ENCODE measurements around the gene OTUB1. TPM values are rescaled to one million over a fixed set of nuclear protein-coding genes. Genes with fewer than 3 reads are reported as not detected.

OTUB1 gene
- total and polyA plus RNA-seq, 8 donors: 33.6 to 161 (median 53.3) TPM

GRCh38 chr11:64017945-64018224 is 31.6 kb downstream of the OTUB1 start:
- Histone ChIP-seq H3K27me3 (no peaks in the 10 kb centered on the region), H3K4me1 (peaks cover 18 to 23% (median 21%) of the 10 kb centered on the region in 4 donors), H3K9me3 (no peaks in the 10 kb centered on the region), H3K27ac (no peak overlapping the region), H3K36me3 (no peaks in the 10 kb centered on the region), H3K4me3 (no peak overlapping the region)
- 37 to 72% (median 54%) methylated on average over 2 to 7 of the region's 7 CpGs for WGBS, 5 donors
- intact Hi-C loops (cut with DNase I; ENCODE audit: low total_unique reads): no loop called here
- TF ChIP-seq POLR2AphosphoS5 (IDR thresholded peaks at IDR 0.05) (no peak), POLR2A (IDR thresholded peaks at IDR 0.05) (no peak), EP300 (IDR thresholded peaks at IDR 0.05) (no peak)
- TF ChIP-seq, protein P1, sequence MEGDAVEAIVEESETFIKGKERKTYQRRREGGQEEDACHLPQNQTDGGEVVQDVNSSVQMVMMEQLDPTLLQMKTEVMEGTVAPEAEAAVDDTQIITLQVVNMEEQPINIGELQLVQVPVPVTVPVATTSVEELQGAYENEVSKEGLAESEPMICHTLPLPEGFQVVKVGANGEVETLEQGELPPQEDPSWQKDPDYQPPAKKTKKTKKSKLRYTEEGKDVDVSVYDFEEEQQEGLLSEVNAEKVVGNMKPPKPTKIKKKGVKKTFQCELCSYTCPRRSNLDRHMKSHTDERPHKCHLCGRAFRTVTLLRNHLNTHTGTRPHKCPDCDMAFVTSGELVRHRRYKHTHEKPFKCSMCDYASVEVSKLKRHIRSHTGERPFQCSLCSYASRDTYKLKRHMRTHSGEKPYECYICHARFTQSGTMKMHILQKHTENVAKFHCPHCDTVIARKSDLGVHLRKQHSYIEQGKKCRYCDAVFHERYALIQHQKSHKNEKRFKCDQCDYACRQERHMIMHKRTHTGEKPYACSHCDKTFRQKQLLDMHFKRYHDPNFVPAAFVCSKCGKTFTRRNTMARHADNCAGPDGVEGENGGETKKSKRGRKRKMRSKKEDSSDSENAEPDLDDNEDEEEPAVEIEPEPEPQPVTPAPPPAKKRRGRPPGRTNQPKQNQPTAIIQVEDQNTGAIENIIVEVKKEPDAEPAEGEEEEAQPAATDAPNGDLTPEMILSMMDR (IDR thresholded peaks at IDR 0.05): no peak
- no peak for DNase-seq

DNA sequence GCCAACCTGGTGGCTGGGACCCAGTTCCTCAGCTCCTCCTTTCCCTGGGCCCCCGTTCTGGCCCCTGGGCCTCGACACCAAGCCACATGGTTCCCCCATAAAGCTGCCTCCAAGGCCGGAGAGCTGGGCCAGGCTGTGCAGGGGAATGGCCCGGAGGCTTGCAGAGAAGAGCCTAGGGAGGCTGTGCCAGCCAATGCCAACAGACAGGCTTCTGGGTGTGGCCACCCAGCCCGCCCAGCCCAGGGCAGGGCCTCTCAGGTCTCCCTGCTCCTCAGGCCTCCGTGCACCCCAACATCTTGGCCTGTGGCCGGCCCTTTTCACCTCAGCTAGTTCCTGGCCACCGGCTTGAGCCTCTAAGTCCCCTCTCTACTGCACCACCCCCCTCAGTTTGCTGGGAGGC is 32.1 kb downstream of the OTUB1 start:
- Histone ChIP-seq H3K9me3 (no peaks in the 10 kb centered on the region), H3K4me3 (no peak overlapping the region), H3K27ac (no peak overlapping the region), H3K36me3 (no peaks in the 10 kb centered on the region), H3K4me1 (peaks cover 18 to 23% (median 21%) of the 10 kb centered on the region in 4 donors), H3K27me3 (no peaks in the 10 kb centered on the region)
- TF ChIP-seq, protein P1 (IDR thresholded peaks at IDR 0.05): no peak
- no peak for TF ChIP-seq EP300 (IDR thresholded peaks at IDR 0.05)
- TF ChIP-seq POLR2AphosphoS5 (IDR thresholded peaks at IDR 0.05): no peak
- no peak for TF ChIP-seq POLR2A (IDR thresholded peaks at IDR 0.05)
- DNase-seq: peak in 1 of 2 donors; percentile 39
- intact Hi-C loops (cut with DNase I; ENCODE audit: low total_unique reads): no loop called here
- 49 to 74% (median 60%) methylated on average over 4 to 8 of the region's 8 CpGs for WGBS, 5 donors

GRCh38 chr11:64019106-64020037 is 33.1 kb downstream of the OTUB1 start:
- Histone ChIP-seq H3K4me3 (no peak overlapping the region), H3K36me3 (no peaks in the 10 kb centered on the region), H3K27ac (peak overlapping the region in 2 of 5 donors; percentile 5 to 14), H3K9me3 (no peaks in the 10 kb centered on the region), H3K4me1 (peaks cover 18 to 23% (median 21%) of the 10 kb centered on the region in 4 donors), H3K27me3 (no peaks in the 10 kb centered on the region)
- DNase-seq: peak; percentile 63 to 72
- intact Hi-C loops (cut with DNase I; ENCODE audit: low total_unique reads): no loop called here
- WGBS, 5 donors: 51 to 63% (median 59%) methylated on average over 23 to 27 of the region's 27 CpGs
- TF ChIP-seq, protein P1 (IDR thresholded peaks at IDR 0.05): no peak
- TF ChIP-seq EP300 (IDR thresholded peaks at IDR 0.05) (no peak), POLR2A (IDR thresholded peaks at IDR 0.05) (no peak), POLR2AphosphoS5 (IDR thresholded peaks at IDR 0.05) (no peak)

GRCh38 chr11:64020976-64021756 is 34.9 kb downstream of the OTUB1 start:
- H3K36me3 ChIP-seq: no peaks in the 10 kb centered on the region
- no peaks in the 10 kb centered on the region for H3K9me3 ChIP-seq
- H3K4me3 ChIP-seq: no peak overlapping the region
- peak; percentile 40 to 67 for DNase-seq
- H3K4me1 ChIP-seq: peaks cover 18 to 23% (median 21%) of the 10 kb centered on the region in 4 donors
- peak overlapping the region in 1 of 5 donors; percentile 24 for H3K27ac ChIP-seq
- H3K27me3 ChIP-seq: no peaks in the 10 kb centered on the region
- WGBS, 5 donors: 61 to 77% (median 72%) methylated on average over 11 to 22 of the region's 22 CpGs
- no peak for TF ChIP-seq EP300 (IDR thresholded peaks at IDR 0.05)
- TF ChIP-seq, protein P1 (IDR thresholded peaks at IDR 0.05): no peak
- no peak for TF ChIP-seq POLR2A (IDR thresholded peaks at IDR 0.05)
- TF ChIP-seq POLR2AphosphoS5 (IDR thresholded peaks at IDR 0.05): no peak
- intact Hi-C loops (cut with DNase I; ENCODE audit: low total_unique reads): no loop called here
